HL-60 (cell line): ENCODE measurements around the gene MOCS3.

ENCODE experiments used
- DNase-seq, 2 experiments: peaks; one replicate each; pipeline ENCODE4 v3.0.0-alpha.2; 2010 to 2020; ENCODE audit warnings: low read depth in 1 of 2, low spot score in 1 of 2
- H3K27ac ChIP-seq: fragments of 250-450 bp; sonication (Bioruptor Pico); replicated peaks from 2 replicates; pipeline ENCODE4 v1.5.1; 2020; ENCODE audit warnings: mild to moderate bottlenecking, moderate library complexity
- H3K27me3 ChIP-seq: fragments of 250-450 bp; sonication (Bioruptor Pico); 2 replicates; pipeline ENCODE4 v1.5.1; 2021; ENCODE audit warnings: mild to moderate bottlenecking, moderate library complexity; ENCODE audit not compliant: insufficient read depth, poor library complexity, severe bottlenecking
- H3K4me3 ChIP-seq: replicated peaks from 2 replicates; pipeline ENCODE4 v1.5.1; 2011; ENCODE audit warnings: mild to moderate bottlenecking, control low read depth, low read length; ENCODE audit not compliant: insufficient read depth
- CTCF ChIP-seq: IDR thresholded peaks from one replicate; pipeline ENCODE4 v1.5.1; 2011; ENCODE audit warnings: low read length, control low read depth, inconsistent platforms; ENCODE audit not compliant: insufficient read depth
- GABPA ChIP-seq: IDR thresholded peaks from 2 replicates; pipeline ENCODE4 v1.6.1; 2012; ENCODE audit warnings: low read depth
- POLR2AphosphoS5 ChIP-seq: IDR thresholded peaks from 2 replicates; pipeline ENCODE4 v1.6.1; 2012; ENCODE audit warnings: low read depth
- REST ChIP-seq: IDR thresholded peaks from 2 replicates; pipeline ENCODE4 v1.6.1; 2012; ENCODE audit warnings: low read depth; ENCODE audit not compliant: insufficient replicate concordance
- SPI1 ChIP-seq: IDR thresholded peaks from 2 replicates; pipeline ENCODE4 v1.6.1; 2012; ENCODE audit warnings: low read depth, mild to moderate bottlenecking, borderline replicate concordance
- long read RNA-seq: library from polyadenylated mRNA; unstranded; transcript quantifications from one replicate; pipeline ENCODE4 v2.0.0, GENCODE V29; 2020

MOCS3 gene
- long read RNA-seq, full-length matches to known transcripts: 112 of 112 reads
- long read RNA-seq, partial matches to known transcripts: 0 of 112 reads
- long read RNA-seq, other reads (novel, unspliced or antisense): 0 of 112 reads

GRCh38 chr20:50958615-50959542, at the start of gene MOCS3:
MOCS3 (plus strand) TSS chr20:50958818; CDS start chr20:50958843, 25 bp downstream.
- Histone ChIP-seq H3K4me3 (peak within 1 kb of the TSS; percentile 98), H3K27me3 (no peaks in the 10 kb centered on the region), H3K27ac (peak within 1 kb of the TSS; percentile 98)
- DNase-seq: peak; percentile 92 to 99
- TF ChIP-seq GABPA (peak; percentile 92), POLR2AphosphoS5 (no peak), SPI1 (peak; percentile 41), REST (no peak)

GRCh38 chr20:50909413-50909812, 49.2 kb upstream of the MOCS3 start:
- no peak overlapping the region for H3K27ac ChIP-seq
- DNase-seq: no peak
- H3K27me3 ChIP-seq: no peaks in the 10 kb centered on the region
- H3K4me3 ChIP-seq: no peak overlapping the region
- TF ChIP-seq SPI1: no peak
- no peak for TF ChIP-seq CTCF
- TF ChIP-seq POLR2AphosphoS5: no peak
- TF ChIP-seq GABPA: no peak
- no peak for TF ChIP-seq REST

- TF ChIP-seq GABPA (no peak), REST (no peak), CTCF (no peak), POLR2AphosphoS5 (no peak), SPI1 (no peak)
- no peak for DNase-seq
- H3K27ac ChIP-seq: no peak overlapping the region
- no peaks in the 10 kb centered on the region for H3K27me3 ChIP-seq
- no peak overlapping the region for H3K4me3 ChIP-seq
Observed at GRCh38 chr20:50911030-50911429, 47.6 kb upstream of the MOCS3 start.
